Calu3 (cell line): Measurements from ENCODE around the gene DGKD. TPM values are rescaled to one million over a fixed set of nuclear protein-coding genes. Genes with fewer than 3 reads are reported as not detected.

Experiments
- BruUV-seq: library from RNA; stranded (reverse); fragments of 400-500 nt; replicated peaks from 2 replicates; lab custom pipeline; 2021; lab: Mats Ljungman, UMichigan
- CTCF ChIA-PET: fragments of 300-600 bp; sonication (Branson Sonifier 250); formaldehyde crosslinking; loops from one replicate; lab custom pipeline; 2022; ENCODE audit warnings: antibody characterized with exemption; lab: Charles Lee
- DNase-seq: peaks from one replicate; pipeline ENCODE4 v3.0.0; 2022
- H3K27ac Mint-ChIP-seq: one replicate; pipeline ENCODE4 v1.8.0; 2022; ENCODE audit warnings: mixed read lengths; ENCODE audit not compliant: unreplicated experiment
- H3K27me3 Mint-ChIP-seq: one replicate; pipeline ENCODE4 v1.8.0; 2022; ENCODE audit warnings: mixed read lengths; ENCODE audit not compliant: unreplicated experiment
- H3K36me3 Mint-ChIP-seq: one replicate; pipeline ENCODE4 v1.8.0; 2022; ENCODE audit warnings: mild to moderate bottlenecking, moderate library complexity, mixed read lengths; ENCODE audit not compliant: insufficient read depth, unreplicated experiment
- H3K4me1 Mint-ChIP-seq: one replicate; pipeline ENCODE4 v1.8.0; 2022; ENCODE audit warnings: mild to moderate bottlenecking, low read depth, mixed read lengths; ENCODE audit not compliant: unreplicated experiment
- H3K4me3 Mint-ChIP-seq: one replicate; pipeline ENCODE4 v1.8.0; 2022; ENCODE audit warnings: mild to moderate bottlenecking, low read depth, moderate library complexity, mixed read lengths; ENCODE audit not compliant: unreplicated experiment
- H3K9me3 Mint-ChIP-seq: one replicate; pipeline ENCODE4 v1.8.0; 2022; ENCODE audit warnings: low read depth, mixed read lengths; ENCODE audit not compliant: unreplicated experiment
- intact Hi-C: fragments of 100-400 bp; cut with micrococcal nuclease; formaldehyde crosslinking; loops from one replicate; pipeline ENCODE4 v1.10.0; 2022; ENCODE audit not compliant: unreplicated experiment
- total RNA-seq: library from RNA; stranded (reverse); gene quantifications from 2 replicates; pipeline ENCODE4 v1.2.3, GENCODE V29; 2022
- TF ChIP-seq, protein P1 (sequence below): fragments of 200-600 bp; IDR thresholded peaks from one replicate; pipeline ENCODE4 v1.8.0; 2022; ENCODE audit warnings: antibody characterized with exemption; ENCODE audit not compliant: unreplicated experiment

Gene DGKD
- total RNA-seq, 1 experiment from 2014 or later = 26.5 TPM

DNA sequence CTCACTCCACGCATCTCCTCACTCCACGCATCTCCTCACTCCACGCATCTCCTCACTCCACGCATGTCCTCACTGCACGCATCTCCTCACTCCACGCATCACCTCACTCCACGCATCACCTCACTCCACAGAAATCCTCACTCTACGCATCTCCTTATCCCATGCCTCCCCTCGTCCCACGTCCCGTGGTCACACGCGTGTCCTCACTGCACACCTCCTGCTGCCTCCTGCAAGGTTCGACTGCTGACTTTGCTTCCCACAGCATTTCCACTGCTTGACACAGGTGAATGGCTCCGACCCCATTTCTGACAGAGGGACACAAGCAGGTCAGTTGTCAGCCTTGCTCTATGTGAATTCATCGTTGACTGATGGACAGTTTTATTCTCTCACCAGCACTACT lies 109.3 kb downstream of the DGKD start:
- Mint-ChIP-seq H3K9me3 (no peaks in the 10 kb centered on the region), H3K36me3 (peaks cover 42% of the 10 kb centered on the region), H3K27me3 (no peaks in the 10 kb centered on the region), H3K4me3 (no peak overlapping the region), H3K4me1 (peaks cover 19% of the 10 kb centered on the region), H3K27ac (no peak overlapping the region)
- DNase-seq = no peak
- no TSS peak for BruUV-seq
- TF ChIP-seq, protein P1, sequence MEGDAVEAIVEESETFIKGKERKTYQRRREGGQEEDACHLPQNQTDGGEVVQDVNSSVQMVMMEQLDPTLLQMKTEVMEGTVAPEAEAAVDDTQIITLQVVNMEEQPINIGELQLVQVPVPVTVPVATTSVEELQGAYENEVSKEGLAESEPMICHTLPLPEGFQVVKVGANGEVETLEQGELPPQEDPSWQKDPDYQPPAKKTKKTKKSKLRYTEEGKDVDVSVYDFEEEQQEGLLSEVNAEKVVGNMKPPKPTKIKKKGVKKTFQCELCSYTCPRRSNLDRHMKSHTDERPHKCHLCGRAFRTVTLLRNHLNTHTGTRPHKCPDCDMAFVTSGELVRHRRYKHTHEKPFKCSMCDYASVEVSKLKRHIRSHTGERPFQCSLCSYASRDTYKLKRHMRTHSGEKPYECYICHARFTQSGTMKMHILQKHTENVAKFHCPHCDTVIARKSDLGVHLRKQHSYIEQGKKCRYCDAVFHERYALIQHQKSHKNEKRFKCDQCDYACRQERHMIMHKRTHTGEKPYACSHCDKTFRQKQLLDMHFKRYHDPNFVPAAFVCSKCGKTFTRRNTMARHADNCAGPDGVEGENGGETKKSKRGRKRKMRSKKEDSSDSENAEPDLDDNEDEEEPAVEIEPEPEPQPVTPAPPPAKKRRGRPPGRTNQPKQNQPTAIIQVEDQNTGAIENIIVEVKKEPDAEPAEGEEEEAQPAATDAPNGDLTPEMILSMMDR = no peak
- CTCF ChIA-PET = no interaction called here
- intact Hi-C loops = no loop called here

DNA sequence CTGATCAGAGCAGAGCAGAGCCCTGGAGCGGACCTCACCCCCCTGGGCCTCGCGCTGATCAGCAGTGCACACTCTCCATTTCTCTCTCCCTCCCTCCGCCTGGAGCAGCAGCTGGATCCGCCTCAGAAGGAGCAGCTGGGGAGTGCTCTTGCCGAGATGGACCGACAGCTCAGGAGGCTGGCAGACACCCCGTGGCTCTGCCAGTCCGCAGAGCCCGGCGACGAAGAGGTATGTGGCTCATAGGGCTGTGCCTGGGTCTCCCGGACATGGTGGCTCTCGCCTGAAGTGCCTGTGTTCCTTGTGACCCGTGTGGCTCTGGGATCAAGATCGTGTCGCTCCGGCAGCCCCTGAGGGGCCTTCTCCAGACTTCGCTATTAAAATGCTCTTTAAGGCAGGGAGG lies 109.8 kb downstream of the DGKD start:
- no TSS peak for BruUV-seq
- Mint-ChIP-seq H3K36me3 (peaks cover 39% of the 10 kb centered on the region), H3K4me1 (peaks cover 19% of the 10 kb centered on the region), H3K27me3 (no peaks in the 10 kb centered on the region), H3K9me3 (no peaks in the 10 kb centered on the region), H3K4me3 (no peak overlapping the region), H3K27ac (no peak overlapping the region)
- CTCF ChIA-PET = no interaction called here
- no peak for DNase-seq
- intact Hi-C loops = no loop called here
- TF ChIP-seq, protein P1 = no peak

DNA sequence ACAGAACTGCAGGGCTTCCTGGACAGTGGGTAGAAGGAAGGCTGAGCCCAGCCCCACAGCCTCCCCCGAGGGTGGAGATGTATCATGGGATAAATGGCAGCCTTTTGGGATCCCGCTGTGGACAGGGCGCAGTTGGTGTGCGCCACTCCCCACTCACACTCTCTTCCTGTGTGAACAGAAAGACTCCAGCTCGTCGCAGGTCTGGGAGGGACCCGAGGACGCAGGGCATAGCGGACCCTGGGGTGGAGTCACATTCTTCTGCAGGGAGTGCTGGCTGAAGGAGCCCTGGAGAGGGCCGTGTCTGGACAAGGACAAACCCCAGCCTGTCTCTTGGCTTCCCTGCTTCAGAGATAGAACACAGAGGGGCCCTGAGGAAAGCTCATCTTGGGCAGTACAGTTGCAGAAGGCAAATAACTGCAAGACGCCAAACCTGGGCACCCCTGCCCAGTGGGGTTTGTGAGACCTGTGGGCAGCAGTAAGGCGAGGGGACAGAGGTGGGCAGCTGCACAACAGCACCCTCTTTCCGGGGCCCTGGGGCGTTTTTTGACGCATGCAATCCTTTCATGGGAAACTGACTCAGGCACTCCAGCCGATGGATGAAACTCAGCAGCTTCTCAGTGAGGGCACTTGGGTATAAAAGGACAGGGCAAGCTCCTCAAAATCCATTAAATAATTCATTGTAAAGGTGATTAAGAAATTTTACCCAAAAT lies 110.4 kb downstream of the DGKD start:
- TF ChIP-seq, protein P1 = no peak
- Mint-ChIP-seq H3K4me3 (no peak overlapping the region), H3K27me3 (no peaks in the 10 kb centered on the region), H3K36me3 (peaks cover 39% of the 10 kb centered on the region), H3K27ac (no peak overlapping the region), H3K4me1 (peaks cover 19% of the 10 kb centered on the region), H3K9me3 (no peaks in the 10 kb centered on the region)
- intact Hi-C loops = no loop called here
- no TSS peak for BruUV-seq
- CTCF ChIA-PET = no interaction called here
- DNase-seq = no peak

DNA sequence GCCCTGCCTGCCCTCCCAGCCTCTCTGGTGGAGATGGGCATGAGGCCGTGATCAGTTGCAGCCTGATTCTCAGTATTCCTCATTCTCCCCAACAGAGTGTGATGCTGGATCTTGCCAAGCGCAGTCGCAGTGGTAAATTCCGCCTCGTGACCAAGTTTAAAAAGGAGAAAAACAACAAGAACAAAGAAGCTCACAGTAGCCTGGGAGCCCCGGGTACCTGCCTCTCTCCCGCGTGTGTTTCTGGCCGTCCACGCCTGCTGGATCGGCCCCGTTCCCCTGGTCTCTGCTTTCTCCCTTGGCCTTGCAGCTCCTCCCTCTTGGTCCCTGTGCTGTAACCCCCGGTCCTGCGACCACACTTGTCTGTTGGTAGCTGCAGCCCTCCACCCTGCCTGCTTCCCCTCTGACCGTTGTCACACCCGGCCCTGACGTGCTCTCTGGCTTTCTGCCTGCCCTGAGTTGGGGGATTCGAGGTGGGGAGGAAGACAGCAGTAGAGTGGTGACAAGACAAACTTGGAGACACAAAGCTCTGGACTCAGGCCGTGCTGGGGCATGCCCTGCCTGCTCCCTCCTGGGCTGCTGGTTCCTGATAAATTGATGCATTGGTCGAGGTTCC lies 112.8 kb downstream of the DGKD start:
- H3K27ac Mint-ChIP-seq = no peak overlapping the region
- CTCF ChIA-PET = no interaction called here
- peaks cover 40% of the 10 kb centered on the region for H3K36me3 Mint-ChIP-seq
- intact Hi-C loops = no loop called here
- no peak overlapping the region for H3K4me3 Mint-ChIP-seq
- BruUV-seq = no TSS peak
- H3K27me3 Mint-ChIP-seq = no peaks in the 10 kb centered on the region
- DNase-seq = no peak
- peaks cover 3% of the 10 kb centered on the region for H3K4me1 Mint-ChIP-seq
- TF ChIP-seq, protein P1 = no peak
- no peaks in the 10 kb centered on the region for H3K9me3 Mint-ChIP-seq
